ENCODE measurements around the gene PDIA5. TPM values are rescaled to one million over a fixed set of nuclear protein-coding genes. Genes with fewer than 3 reads are reported as not detected.

Gene PDIA5
- total and polyA plus RNA-seq, 4 donors: 36.8 to 94.6 (median 63.3) TPM

GRCh38 chr3:123063034-123063433, 3.8 kb upstream of the PDIA5 start:
- no peak for DNase-seq (ENCODE audit: low spot score)
- H3K4me1 ChIP-seq (ENCODE audit: control insufficient read depth in 4 of 4, insufficient read depth in 4 of 4, low read length in 3 of 4): peaks cover 0 to 12% (median 5%) of the 10 kb centered on the region in 4 donors
- TF ChIP-seq RXRA (IDR thresholded peaks at IDR 0.05) (no peak), HNF4G (IDR thresholded peaks at IDR 0.05) (no peak), GABPA (IDR thresholded peaks at IDR 0.05 in 1 of 2, conservative IDR thresholded peaks at IDR 0.05 in 1 of 2) (no peak), FOXA2 (IDR thresholded peaks at IDR 0.05) (no peak), HNF4A (conservative IDR thresholded peaks at IDR 0.05) (no peak), FOXA1 (IDR thresholded peaks at IDR 0.05) (no peak), ZBTB33 (IDR thresholded peaks at IDR 0.05) (no peak), EGR1 (IDR thresholded peaks at IDR 0.05; ENCODE audit: low read depth in 2 of 2) (no peak), NR2F2 (IDR thresholded peaks at IDR 0.05) (no peak), RAD21 (IDR thresholded peaks at IDR 0.05) (no peak), REST (IDR thresholded peaks at IDR 0.05) (no peak)
- TF ChIP-seq, protein P1, sequence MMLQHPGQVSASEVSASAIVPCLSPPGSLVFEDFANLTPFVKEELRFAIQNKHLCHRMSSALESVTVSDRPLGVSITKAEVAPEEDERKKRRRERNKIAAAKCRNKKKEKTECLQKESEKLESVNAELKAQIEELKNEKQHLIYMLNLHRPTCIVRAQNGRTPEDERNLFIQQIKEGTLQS (IDR thresholded peaks at IDR 0.05): no peak
- H3K36me3 ChIP-seq (ENCODE audit: control insufficient read depth in 4 of 4, insufficient read depth in 3 of 4, low read depth in 1 of 4, low read length in 3 of 4): no peaks in the 10 kb centered on the region
- no peak overlapping the region for H3K4me3 ChIP-seq (ENCODE audit: low read depth in 1 of 3, low read length in 3 of 3)
- no peaks in the 10 kb centered on the region for H3K9me3 ChIP-seq (ENCODE audit: control insufficient read depth in 4 of 4, low read length in 3 of 4)
- no peaks in the 10 kb centered on the region for H3K27me3 ChIP-seq (ENCODE audit: control insufficient read depth in 4 of 4, insufficient read depth in 4 of 4, low read length in 3 of 4)
- no peak overlapping the region for H3K27ac ChIP-seq (ENCODE audit: low read depth in 1 of 2, low read length in 2 of 2)
- 96% methylated on average over 6 of the region's 6 CpGs for WGBS
- H3K9ac ChIP-seq (ENCODE audit: low read depth in 1 of 2, low read length in 2 of 2): no peak overlapping the region

- no peak for TF ChIP-seq REST (IDR thresholded peaks at IDR 0.05)
- no peak for TF ChIP-seq TAF1 (conservative IDR thresholded peaks at IDR 0.05)
- no peak for TF ChIP-seq RXRA (IDR thresholded peaks at IDR 0.05)
- TF ChIP-seq ZBTB33 (IDR thresholded peaks at IDR 0.05): no peak
- TF ChIP-seq, protein P1 (IDR thresholded peaks at IDR 0.05): no peak
- no peak for TF ChIP-seq HNF4G (IDR thresholded peaks at IDR 0.05)
- no peak for TF ChIP-seq EGR1 (IDR thresholded peaks at IDR 0.05; ENCODE audit: low read depth in 2 of 2)
- no peak for TF ChIP-seq JUND (IDR thresholded peaks at IDR 0.05)
- no peak for TF ChIP-seq NR2F2 (IDR thresholded peaks at IDR 0.05)
- 96% methylated on average over 4 of the region's 4 CpGs for WGBS
Measured at GRCh38 chr3:123064506-123064905, 2.3 kb upstream of the PDIA5 start.

More at GRCh38 chr3:123064506-123064905, 2.3 kb upstream of the PDIA5 start:
- H3K9me3 ChIP-seq (ENCODE audit: control insufficient read depth in 4 of 4, low read length in 3 of 4): no peaks in the 10 kb centered on the region
- no peak overlapping the region for H3K4me3 ChIP-seq (ENCODE audit: low read depth in 1 of 3, low read length in 3 of 3)
- H3K27ac ChIP-seq (ENCODE audit: low read depth in 1 of 2, low read length in 2 of 2): no peak overlapping the region
- no peaks in the 10 kb centered on the region for H3K36me3 ChIP-seq (ENCODE audit: control insufficient read depth in 4 of 4, insufficient read depth in 3 of 4, low read depth in 1 of 4, low read length in 3 of 4)
- H3K27me3 ChIP-seq (ENCODE audit: control insufficient read depth in 4 of 4, insufficient read depth in 4 of 4, low read length in 3 of 4): no peaks in the 10 kb centered on the region
- H3K4me1 ChIP-seq (ENCODE audit: control insufficient read depth in 4 of 4, insufficient read depth in 4 of 4, low read length in 3 of 4): peaks cover 0 to 18% (median 11%) of the 10 kb centered on the region in 4 donors
- H3K9ac ChIP-seq (ENCODE audit: low read depth in 1 of 2, low read length in 2 of 2): no peak overlapping the region
- no peak for DNase-seq (ENCODE audit: low spot score)
